Measurements from ENCODE around the gene CACNB4. TPM values are rescaled to one million over a fixed set of nuclear protein-coding genes. Genes with fewer than 3 reads are reported as not detected.

CACNB4 gene
- total and polyA plus RNA-seq, 9 of the 15 experiments (the other 6 are each of a cell fraction or from before 2014, with no cell fraction given) = 0.01 to 0.20 (median 0.04) TPM; not detected in 1

DNA sequence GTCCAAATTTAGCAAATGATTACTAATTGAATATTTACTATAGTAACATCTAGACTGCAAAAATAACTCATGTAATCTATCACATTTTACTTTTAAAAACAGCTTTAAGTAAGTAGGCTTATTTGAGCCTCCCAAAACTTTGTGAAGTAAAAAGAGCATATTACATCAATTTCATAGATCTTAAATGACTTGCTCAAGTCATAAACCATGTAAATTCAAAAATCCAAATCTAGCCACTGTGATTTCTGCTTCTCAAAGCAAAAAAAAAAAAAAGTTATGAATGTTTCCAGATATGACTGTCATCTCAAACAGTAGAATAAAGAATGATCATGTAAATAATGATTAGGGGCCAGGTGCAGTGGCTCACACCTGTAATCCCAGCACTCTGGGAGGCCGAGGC is 37.5 kb downstream of the CACNB4 start:
- H2AFZ ChIP-seq (ENCODE audit: low read depth, low read length) = no peak overlapping the region
- 0% methylated on average over 1 of the region's 1 CpG for WGBS (ENCODE audit: insufficient coverage, low coverage, missing lambda C conversion rate)
- no peaks in the 10 kb centered on the region for H3K4me1 ChIP-seq (replicated peaks in 1 of 2; ENCODE audit: control insufficient read depth in 2 of 2, insufficient read depth in 2 of 2, low read length in 2 of 2)
- intact Hi-C loops (cut with micrococcal nuclease) = no loop called here
- H3K4me2 ChIP-seq (ENCODE audit: insufficient read depth, low read length) = no peak overlapping the region
- FAIRE-seq (no peak), DNase-seq (ENCODE audit: extremely low read depth in 1 of 4, low spot score in 3 of 4) (no peak), ATAC-seq (no peak)
- H3K27me3 ChIP-seq (ENCODE audit: control insufficient read depth in 2 of 2, insufficient read depth in 2 of 2, low read length in 2 of 2) = peaks cover 0 to 4% of the 10 kb centered on the region in 2 experiments; a peak in 1 of 5 replicates
- no peaks in the 10 kb centered on the region for H4K20me1 ChIP-seq (replicated peaks; ENCODE audit: control insufficient read depth, insufficient read depth, low read length)
- no peaks in the 10 kb centered on the region for H3K9me3 ChIP-seq (replicated peaks; ENCODE audit: control insufficient read depth, insufficient read depth, low read depth, low read length)
- in situ Hi-C loops (cut with MboI) = loop anchor here (25.0 kb wide), 1 partner anchor 1451 kb away; no protein-coding TSS in a partner anchor
- no peak overlapping the region for H3K4me3 ChIP-seq
- CTCF ChIA-PET (ENCODE audit: low intra/inter-chr PET ratio) = no interaction called here
- no TSS peak for BruUV-seq (replicated peaks)
- H3K9me1 ChIP-seq (ENCODE audit: control insufficient read depth, insufficient read depth, low read length) = no peaks in the 10 kb centered on the region
- H3K9ac ChIP-seq (ENCODE audit: insufficient read depth in 1 of 2, low read depth in 2 of 2, low read length in 2 of 2) = no peak overlapping the region
- no peak overlapping the region for H3K27ac ChIP-seq (ENCODE audit: extremely low read depth, low read depth, low read length)
- H3K79me2 ChIP-seq (ENCODE audit: control insufficient read depth, insufficient read depth, low read length) = no peaks in the 10 kb centered on the region
- no peaks in the 10 kb centered on the region for H3K36me3 ChIP-seq (ENCODE audit: control insufficient read depth, insufficient read depth, low read length)
- POLR2A ChIA-PET = interaction anchor here (0.9 kb wide), 1 partner anchor 15 kb away, joined by 4 read pairs; no protein-coding TSS in a partner anchor
- TF ChIP-seq CEBPB (tag; IDR thresholded peaks at IDR 0.05) = no peak
- TF ChIP-seq KLF10 (CRISPR knock-in tag; IDR thresholded peaks at IDR 0.05) = no peak
- no peak for TF ChIP-seq CEBPG (CRISPR knock-in tag; IDR thresholded peaks at IDR 0.05)
- no peak for TF ChIP-seq CEBPG (tag; conservative IDR thresholded peaks at IDR 0.05 in 1 of 2, IDR thresholded peaks at IDR 0.05 in 1 of 2)
- no peak for TF ChIP-seq HDAC1 (IDR thresholded peaks at IDR 0.05)
- TF ChIP-seq, protein P1, sequence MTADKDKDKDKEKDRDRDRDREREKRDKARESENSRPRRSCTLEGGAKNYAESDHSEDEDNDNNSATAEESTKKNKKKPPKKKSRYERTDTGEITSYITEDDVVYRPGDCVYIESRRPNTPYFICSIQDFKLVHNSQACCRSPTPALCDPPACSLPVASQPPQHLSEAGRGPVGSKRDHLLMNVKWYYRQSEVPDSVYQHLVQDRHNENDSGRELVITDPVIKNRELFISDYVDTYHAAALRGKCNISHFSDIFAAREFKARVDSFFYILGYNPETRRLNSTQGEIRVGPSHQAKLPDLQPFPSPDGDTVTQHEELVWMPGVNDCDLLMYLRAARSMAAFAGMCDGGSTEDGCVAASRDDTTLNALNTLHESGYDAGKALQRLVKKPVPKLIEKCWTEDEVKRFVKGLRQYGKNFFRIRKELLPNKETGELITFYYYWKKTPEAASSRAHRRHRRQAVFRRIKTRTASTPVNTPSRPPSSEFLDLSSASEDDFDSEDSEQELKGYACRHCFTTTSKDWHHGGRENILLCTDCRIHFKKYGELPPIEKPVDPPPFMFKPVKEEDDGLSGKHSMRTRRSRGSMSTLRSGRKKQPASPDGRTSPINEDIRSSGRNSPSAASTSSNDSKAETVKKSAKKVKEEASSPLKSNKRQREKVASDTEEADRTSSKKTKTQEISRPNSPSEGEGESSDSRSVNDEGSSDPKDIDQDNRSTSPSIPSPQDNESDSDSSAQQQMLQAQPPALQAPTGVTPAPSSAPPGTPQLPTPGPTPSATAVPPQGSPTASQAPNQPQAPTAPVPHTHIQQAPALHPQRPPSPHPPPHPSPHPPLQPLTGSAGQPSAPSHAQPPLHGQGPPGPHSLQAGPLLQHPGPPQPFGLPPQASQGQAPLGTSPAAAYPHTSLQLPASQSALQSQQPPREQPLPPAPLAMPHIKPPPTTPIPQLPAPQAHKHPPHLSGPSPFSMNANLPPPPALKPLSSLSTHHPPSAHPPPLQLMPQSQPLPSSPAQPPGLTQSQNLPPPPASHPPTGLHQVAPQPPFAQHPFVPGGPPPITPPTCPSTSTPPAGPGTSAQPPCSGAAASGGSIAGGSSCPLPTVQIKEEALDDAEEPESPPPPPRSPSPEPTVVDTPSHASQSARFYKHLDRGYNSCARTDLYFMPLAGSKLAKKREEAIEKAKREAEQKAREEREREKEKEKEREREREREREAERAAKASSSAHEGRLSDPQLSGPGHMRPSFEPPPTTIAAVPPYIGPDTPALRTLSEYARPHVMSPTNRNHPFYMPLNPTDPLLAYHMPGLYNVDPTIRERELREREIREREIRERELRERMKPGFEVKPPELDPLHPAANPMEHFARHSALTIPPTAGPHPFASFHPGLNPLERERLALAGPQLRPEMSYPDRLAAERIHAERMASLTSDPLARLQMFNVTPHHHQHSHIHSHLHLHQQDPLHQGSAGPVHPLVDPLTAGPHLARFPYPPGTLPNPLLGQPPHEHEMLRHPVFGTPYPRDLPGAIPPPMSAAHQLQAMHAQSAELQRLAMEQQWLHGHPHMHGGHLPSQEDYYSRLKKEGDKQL (CRISPR knock-in tag; IDR thresholded peaks at IDR 0.05; ENCODE audit: borderline replicate concordance) = no peak
- TF ChIP-seq MAFF (IDR thresholded peaks at IDR 0.05; ENCODE audit: low read length) = no peak

Measured in K562 (cell line).